ENCODE data around the gene EPHB6.

DNA sequence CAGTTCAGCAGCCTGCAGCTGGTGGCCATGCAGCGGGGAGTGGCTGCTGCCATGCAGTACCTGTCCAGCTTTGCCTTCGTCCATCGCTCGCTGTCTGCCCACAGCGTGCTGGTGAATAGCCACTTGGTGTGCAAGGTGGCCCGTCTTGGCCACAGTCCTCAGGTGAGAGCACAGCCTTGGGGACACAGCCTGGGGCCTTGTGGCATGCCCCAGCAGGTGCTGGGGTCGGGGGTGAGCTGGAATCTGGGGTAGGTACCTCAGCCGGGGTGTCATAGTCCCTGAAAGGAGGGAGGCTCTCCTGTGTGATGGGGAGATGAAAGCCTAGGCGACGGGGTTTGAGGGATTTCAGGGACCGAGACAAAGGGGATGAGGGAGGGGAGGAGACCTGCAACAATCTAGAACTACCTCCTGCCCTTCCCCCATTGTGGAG, 14.1 kb downstream of the EPHB6 start:
- TF ChIP-seq, protein P1, sequence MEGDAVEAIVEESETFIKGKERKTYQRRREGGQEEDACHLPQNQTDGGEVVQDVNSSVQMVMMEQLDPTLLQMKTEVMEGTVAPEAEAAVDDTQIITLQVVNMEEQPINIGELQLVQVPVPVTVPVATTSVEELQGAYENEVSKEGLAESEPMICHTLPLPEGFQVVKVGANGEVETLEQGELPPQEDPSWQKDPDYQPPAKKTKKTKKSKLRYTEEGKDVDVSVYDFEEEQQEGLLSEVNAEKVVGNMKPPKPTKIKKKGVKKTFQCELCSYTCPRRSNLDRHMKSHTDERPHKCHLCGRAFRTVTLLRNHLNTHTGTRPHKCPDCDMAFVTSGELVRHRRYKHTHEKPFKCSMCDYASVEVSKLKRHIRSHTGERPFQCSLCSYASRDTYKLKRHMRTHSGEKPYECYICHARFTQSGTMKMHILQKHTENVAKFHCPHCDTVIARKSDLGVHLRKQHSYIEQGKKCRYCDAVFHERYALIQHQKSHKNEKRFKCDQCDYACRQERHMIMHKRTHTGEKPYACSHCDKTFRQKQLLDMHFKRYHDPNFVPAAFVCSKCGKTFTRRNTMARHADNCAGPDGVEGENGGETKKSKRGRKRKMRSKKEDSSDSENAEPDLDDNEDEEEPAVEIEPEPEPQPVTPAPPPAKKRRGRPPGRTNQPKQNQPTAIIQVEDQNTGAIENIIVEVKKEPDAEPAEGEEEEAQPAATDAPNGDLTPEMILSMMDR (IDR thresholded peaks at IDR 0.05): no peak
- no peak for TF ChIP-seq POLR2A (IDR thresholded peaks at IDR 0.05)

All from lower leg skin (tissue), 3 donors.